Kidney glomerular epithelial cell (primary cell): ENCODE results near the gene PAAF1.

Source experiments
- DNase-seq: peaks from one replicate; lab custom pipeline; 2025; lab: John Stamatoyannopoulos, UW

The PAAF1 gene

GRCh38 chr11:73972620-73973449 lies 96.0 kb downstream of the PAAF1 start:
- DNase-seq, result no peak

DNA sequence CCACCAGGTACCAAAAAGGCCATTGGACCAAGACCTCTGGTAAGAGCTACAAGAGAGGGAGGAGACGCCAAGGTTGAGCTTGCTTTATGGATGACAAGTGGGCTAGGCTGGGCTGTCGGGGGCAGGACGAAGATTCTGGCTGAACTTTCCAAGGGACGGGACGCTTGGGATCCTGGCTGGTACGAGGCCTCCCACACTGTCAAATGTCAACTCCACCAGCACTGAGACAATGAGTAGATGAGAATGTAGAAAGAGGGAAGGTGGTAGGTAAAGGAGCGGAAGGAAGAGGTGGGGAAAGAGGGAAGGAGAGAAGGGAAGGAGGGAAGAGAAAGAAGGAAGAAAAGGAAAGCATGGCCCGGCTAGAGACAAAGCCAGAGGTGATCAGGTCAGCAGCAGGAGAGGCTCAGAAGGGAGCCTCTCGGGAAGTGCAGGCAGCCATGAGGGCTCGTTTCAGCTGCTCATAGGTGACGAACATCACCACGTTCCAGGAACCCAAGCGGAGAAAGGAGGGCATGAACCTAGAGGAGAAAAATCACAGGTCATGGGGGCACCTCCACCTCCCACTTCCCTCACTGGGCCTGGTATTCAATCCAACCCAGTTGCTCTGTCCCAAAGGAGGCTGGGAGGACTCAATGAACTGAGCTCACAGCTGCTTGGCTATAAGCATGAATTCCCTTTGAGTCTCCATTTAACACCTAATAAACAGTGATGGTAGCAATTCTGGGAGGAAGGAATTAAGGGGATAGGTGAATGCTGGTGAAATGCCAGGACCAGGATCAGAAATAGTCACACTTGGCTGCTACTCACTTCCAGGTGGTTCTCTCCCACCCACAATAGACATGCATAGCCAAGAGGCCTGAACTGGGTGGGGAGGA lies 98.0 kb downstream of the PAAF1 start:
- no peak for DNase-seq

DNA sequence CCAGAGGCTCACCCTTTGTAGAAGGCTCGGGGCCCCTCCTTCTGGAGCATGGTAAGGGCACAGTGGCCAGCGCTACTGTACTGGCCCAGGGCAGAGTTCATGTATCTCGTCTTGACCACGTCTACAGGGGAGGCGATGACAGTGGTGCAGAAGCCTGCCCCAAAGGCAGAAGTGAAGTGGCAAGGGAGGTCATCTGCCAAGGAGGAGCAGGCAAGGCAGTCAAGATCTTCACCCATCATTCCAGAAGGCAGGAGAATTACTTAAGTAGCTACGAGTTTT lies 98.6 kb downstream of the PAAF1 start:
- no peak for DNase-seq

DNA sequence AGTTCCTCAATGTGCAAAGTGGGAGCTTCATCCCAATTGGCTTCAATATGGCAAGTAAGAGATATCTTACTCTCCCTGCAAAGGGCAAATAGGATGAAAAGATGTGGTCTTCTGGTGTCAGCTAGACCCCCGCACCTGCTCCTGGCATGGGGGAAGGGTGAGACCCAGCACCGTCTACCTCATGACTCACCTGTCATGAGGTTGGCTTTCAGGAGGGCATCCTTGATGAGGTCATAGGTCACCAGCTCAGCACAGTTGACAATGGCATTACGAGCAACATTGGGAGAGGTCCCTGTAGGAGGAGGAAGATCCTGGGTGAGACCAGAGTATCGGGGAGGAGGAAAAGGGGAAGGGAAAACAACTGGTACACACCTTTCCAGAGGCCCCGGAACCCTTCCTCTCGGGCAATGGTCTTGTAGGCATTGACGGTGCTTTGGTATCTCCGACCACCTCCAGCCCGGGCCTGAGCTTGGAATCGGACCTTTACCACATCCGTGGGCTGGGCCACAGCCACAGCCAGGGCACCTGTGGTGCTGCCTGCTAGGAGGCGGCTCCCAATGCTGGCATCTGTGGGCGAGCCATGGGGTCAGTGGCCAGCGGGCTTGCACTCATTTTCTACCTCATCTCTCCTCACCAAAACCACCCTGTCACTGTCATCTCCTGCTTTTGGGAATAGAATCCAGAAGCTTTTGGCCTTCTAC lies 99.8 kb downstream of the PAAF1 start:
- no peak for DNase-seq

DNA sequence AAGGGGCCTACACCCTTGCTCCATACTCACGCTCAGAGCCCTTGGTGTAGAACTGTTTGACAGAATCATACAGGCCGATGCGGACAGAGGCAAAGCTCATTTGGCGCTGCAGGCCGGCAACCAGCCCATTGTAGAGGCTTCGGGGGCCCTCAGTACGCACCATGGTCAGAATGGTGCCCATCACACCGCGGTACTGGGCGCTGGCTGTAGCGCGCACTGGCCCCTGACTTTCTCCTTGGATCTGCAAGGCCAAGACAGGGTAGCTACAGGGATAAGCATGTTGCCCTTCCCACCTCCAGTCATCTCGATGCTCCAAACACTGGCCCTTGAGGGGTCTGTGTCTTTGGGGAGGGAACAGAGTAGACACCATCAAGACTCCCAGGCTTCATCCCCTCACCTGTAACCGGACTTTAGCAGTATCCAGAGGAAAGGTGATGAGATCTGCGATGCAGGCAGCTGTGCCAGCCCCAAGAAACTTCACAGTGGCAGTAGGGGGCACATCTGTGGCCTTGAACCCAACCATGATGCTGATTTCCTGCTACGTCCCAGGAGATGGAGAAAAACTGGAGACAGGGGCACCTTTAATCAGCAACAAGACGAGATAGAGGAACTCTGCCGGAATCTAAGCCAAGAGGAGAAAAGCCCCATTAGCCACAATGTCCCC lies 101.2 kb downstream of the PAAF1 start:
- DNase-seq, result no peak

DNA sequence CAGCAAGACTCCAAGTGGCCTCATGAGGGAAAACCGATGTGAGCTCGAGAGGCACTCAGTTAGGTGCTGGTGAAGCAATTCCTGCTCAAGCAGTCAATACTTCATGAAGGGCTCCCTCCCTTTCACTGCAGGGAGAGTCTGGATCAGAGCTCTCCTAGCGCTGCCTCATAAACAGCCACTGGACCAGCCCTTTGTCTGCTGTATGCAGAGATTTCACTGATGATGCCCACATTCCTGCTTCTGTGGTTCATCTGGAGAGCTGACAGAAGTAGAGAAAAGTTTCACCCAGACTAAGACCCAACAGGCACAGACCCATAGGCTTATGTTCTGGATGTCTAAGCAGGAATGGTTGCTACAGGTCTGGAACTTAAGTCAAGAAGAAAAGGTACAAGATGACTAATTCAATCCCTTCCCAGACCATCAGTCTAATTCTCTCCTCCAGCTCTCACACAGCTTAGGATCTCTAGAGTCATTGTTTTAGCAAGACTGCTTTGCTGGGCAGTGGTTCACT lies 101.8 kb downstream of the PAAF1 start:
- DNase-seq, result no peak

- DNase-seq, result no peak
Observed at GRCh38 chr11:73980001-73980961, 103.5 kb downstream of the PAAF1 start.
